ENCODE results near the gene SPATA2L. TPM values are rescaled to one million over a fixed set of nuclear protein-coding genes. Genes with fewer than 3 reads are reported as not detected.

The SPATA2L gene
- total RNA-seq, 1 experiment from 2014 or later: 12.2 TPM

DNA sequence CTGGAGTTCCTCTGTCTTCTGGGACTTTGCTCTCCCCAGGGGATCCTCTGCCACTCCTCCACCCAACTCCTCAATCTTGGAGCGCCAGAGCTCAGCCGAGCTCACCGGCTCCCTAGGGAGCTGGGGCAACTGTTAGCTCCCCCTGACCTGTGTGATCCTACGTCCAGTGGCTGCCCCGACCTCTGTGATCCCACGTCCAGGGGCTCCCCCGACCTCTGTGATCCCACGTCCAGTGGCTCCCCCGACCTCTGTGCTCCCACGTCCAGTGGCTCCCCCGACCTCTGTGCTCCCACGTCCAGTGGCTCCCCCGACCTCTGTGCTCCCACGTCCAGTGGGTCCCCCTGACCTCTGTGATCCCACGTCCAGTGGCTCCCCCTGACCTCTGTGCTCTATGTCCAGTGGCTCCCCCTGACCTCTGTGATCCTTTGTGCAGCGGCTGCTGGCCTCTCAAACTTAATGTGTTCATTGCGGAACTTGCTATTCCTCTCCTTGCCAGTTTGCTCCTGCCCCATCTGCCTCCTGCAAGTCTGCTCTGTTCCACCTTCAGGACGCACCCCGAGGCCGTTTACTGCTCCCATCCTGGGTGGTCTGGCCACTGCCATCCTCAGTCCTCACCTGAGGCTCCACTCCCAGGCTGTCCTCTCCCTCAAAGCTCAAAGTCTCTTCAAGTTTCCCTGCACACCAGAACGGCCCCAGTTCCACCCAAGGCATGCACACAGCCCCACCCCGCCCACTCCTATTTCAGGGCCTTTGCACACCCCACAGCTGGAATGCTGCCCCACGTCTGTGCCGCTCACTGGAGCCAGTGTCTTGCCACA is 16.4 kb upstream of the SPATA2L start:
- Histone ChIP-seq H3K9me3 (ENCODE audit: low read length) (no peaks in the 10 kb centered on the region), H3K36me3 (ENCODE audit: low read depth, low read length) (peaks cover 3% of the 10 kb centered on the region; the same call in 1 of the 2 replicates), H3K9me2 (replicated peaks; ENCODE audit: low read length) (no peaks in the 10 kb centered on the region), H3K4me2 (ENCODE audit: low read length) (no peak overlapping the region), H3F3A (ENCODE audit: low read length, unreplicated experiment) (no peaks in the 10 kb centered on the region), H3K4me3 (ENCODE audit: low read length) (no peak overlapping the region), H3K9ac (ENCODE audit: low read length) (no peak overlapping the region), H3K4me1 (ENCODE audit: insufficient read depth, low read length) (peaks cover 20% of the 10 kb centered on the region), H3K27ac (ENCODE audit: low read length) (no peak overlapping the region), H4K20me1 (ENCODE audit: low read length) (peaks cover 2% of the 10 kb centered on the region), H3K27me3 (ENCODE audit: low read length) (no peaks in the 10 kb centered on the region), H2AFZ (ENCODE audit: low read length) (no peak overlapping the region), H3K79me2 (ENCODE audit: low read length) (peaks cover 24% of the 10 kb centered on the region)
- intact Hi-C loops (cut with micrococcal nuclease): no loop called here
- ChIA-PET CTCF (no interaction called here), POLR2A (ENCODE audit: unreplicated experiment) (no interaction called here)
- TF ChIP-seq EZH2 (IDR thresholded peaks at IDR 0.05; ENCODE audit: low read length, unreplicated experiment) (no peak), EZH2phosphoT487 (IDR thresholded peaks at IDR 0.05; ENCODE audit: borderline replicate concordance, low read length) (no peak)
- TF ChIP-seq, protein P1, sequence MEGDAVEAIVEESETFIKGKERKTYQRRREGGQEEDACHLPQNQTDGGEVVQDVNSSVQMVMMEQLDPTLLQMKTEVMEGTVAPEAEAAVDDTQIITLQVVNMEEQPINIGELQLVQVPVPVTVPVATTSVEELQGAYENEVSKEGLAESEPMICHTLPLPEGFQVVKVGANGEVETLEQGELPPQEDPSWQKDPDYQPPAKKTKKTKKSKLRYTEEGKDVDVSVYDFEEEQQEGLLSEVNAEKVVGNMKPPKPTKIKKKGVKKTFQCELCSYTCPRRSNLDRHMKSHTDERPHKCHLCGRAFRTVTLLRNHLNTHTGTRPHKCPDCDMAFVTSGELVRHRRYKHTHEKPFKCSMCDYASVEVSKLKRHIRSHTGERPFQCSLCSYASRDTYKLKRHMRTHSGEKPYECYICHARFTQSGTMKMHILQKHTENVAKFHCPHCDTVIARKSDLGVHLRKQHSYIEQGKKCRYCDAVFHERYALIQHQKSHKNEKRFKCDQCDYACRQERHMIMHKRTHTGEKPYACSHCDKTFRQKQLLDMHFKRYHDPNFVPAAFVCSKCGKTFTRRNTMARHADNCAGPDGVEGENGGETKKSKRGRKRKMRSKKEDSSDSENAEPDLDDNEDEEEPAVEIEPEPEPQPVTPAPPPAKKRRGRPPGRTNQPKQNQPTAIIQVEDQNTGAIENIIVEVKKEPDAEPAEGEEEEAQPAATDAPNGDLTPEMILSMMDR (conservative IDR thresholded peaks at IDR 0.05; ENCODE audit: low read depth, low read length): no peak
- no TSS peak for BruUV-seq (replicated peaks)
- no peak for DNase-seq
- ATAC-seq: no peak

DNA sequence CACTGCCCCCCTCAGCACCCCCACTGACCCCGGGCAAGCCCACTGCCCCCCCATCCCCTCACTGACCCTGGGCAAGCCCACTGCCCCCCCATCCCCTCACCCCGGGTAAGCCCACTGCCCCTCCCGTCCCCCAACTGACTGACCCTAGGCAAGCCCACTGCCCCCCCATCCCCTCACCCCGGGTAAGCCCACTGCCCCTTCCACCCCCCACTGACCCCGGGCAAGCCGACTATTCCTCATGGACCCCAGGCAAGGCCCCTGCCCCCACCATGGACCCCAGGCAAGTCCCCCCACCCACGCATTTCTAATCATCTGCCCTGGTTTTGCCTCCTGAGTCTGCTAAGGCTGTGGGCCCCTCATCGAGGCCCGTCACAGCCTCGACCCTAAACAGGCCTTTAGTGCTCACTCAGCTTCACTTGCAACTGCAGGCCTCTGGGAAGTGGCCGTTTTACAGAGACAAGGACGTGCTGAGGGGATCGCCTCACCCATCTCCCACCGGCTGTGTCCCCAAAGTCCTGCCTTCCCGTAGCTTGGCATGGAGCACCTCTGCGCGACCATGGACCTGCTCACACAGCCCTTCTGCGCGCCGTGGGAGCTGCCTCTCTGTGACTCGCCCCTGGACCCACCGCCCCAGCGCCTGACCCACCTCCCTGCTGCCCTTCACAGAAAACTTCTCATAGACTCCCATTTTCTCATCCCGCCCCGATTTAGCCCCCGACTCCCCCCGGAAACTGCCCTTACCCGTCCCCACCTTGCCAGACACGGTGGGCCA is 15.6 kb upstream of the SPATA2L start:
- H3K9me2 ChIP-seq (replicated peaks; ENCODE audit: low read length): no peaks in the 10 kb centered on the region
- H3F3A ChIP-seq (ENCODE audit: low read length, unreplicated experiment): no peaks in the 10 kb centered on the region
- POLR2A ChIA-PET (ENCODE audit: unreplicated experiment): interaction anchor here (0.6 kb wide), 1 partner anchor 16 kb away, joined by 4 read pairs; no protein-coding TSS in a partner anchor
- peaks cover 24% of the 10 kb centered on the region for H3K79me2 ChIP-seq (ENCODE audit: low read length)
- no TSS peak for BruUV-seq (replicated peaks)
- no peak overlapping the region for H3K4me2 ChIP-seq (ENCODE audit: low read length)
- no peak overlapping the region for H3K27ac ChIP-seq (ENCODE audit: low read length)
- H3K27me3 ChIP-seq (ENCODE audit: low read length): no peaks in the 10 kb centered on the region
- H3K4me3 ChIP-seq (ENCODE audit: low read length): no peak overlapping the region
- H2AFZ ChIP-seq (ENCODE audit: low read length): no peak overlapping the region
- peaks cover 3% of the 10 kb centered on the region; the same call in 1 of the 2 replicates for H3K36me3 ChIP-seq (ENCODE audit: low read depth, low read length)
- DNase-seq: no peak
- no peak for TF ChIP-seq EZH2phosphoT487 (IDR thresholded peaks at IDR 0.05; ENCODE audit: borderline replicate concordance, low read length)
- no peak for TF ChIP-seq EZH2 (IDR thresholded peaks at IDR 0.05; ENCODE audit: low read length, unreplicated experiment)
- TF ChIP-seq, protein P1 (conservative IDR thresholded peaks at IDR 0.05; ENCODE audit: low read depth, low read length): no peak
- H3K9ac ChIP-seq (ENCODE audit: low read length): no peak overlapping the region
- H4K20me1 ChIP-seq (ENCODE audit: low read length): no peaks in the 10 kb centered on the region
- intact Hi-C loops (cut with micrococcal nuclease): no loop called here
- H3K9me3 ChIP-seq (ENCODE audit: low read length): no peaks in the 10 kb centered on the region
- ATAC-seq: no peak
- CTCF ChIA-PET: no interaction called here
- H3K4me1 ChIP-seq (ENCODE audit: insufficient read depth, low read length): peaks cover 16% of the 10 kb centered on the region
